DND-41 (cell line): ENCODE results near the gene DHDDS.

Source experiments
- ATAC-seq: fragments of 200-7000 bp; cut with Tn5 transposase; 3 replicates; pipeline ENCODE4 v1.9.1; 2021; ENCODE audit warnings: low read depth; ENCODE audit not compliant: insufficient read depth
- DNase-seq: peaks from one replicate; pipeline ENCODE4 v3.0.0-alpha.2; 2020
- H2AFZ ChIP-seq: 2 replicates; pipeline ENCODE4 v1.6.0; 2012; ENCODE audit warnings: low read depth, low read length
- H3K27ac ChIP-seq: 2 replicates; pipeline ENCODE4 v1.5.1; 2012; ENCODE audit warnings: low read length, inconsistent platforms
- H3K27me3 ChIP-seq: fragments of 200-600 bp; sonication (generic); 2 replicates; pipeline ENCODE4 v1.6.0; 2012; ENCODE audit warnings: low read length, mild to moderate bottlenecking, inconsistent platforms; ENCODE audit not compliant: insufficient read depth, poor library complexity
- H3K36me3 ChIP-seq: 2 replicates; pipeline ENCODE4 v1.5.1; 2012; ENCODE audit warnings: low read length, inconsistent platforms; ENCODE audit not compliant: insufficient read depth
- H3K4me1 ChIP-seq: 2 replicates; pipeline ENCODE4 v1.5.1; 2012; ENCODE audit warnings: mild to moderate bottlenecking, low read length; ENCODE audit not compliant: insufficient read depth
- H3K4me2 ChIP-seq: 2 replicates; pipeline ENCODE4 v1.6.0; 2012; ENCODE audit warnings: mild to moderate bottlenecking, moderate library complexity, low read length, inconsistent platforms; ENCODE audit not compliant: insufficient read depth
- H3K4me3 ChIP-seq, 2 experiments: fragments of 200-600 bp in 1 of 2; shearing (Covaris generic) in 1 of 2; 2 replicates each; pipeline ENCODE4 v1.5.1; 2012 to 2016; ENCODE audit warnings: inconsistent platforms in 2 of 2, low read length in 2 of 2, mild to moderate bottlenecking in 2 of 2, low read depth in 1 of 2, moderate library complexity in 1 of 2
- H3K79me2 ChIP-seq: 2 replicates; pipeline ENCODE4 v1.6.0; 2012; ENCODE audit warnings: low read length, inconsistent platforms; ENCODE audit not compliant: insufficient read depth
- H3K9ac ChIP-seq: 2 replicates; pipeline ENCODE4 v1.6.0; 2012; ENCODE audit warnings: low read depth, mild to moderate bottlenecking, inconsistent platforms, low read length, moderate library complexity
- H3K9me3 ChIP-seq: 2 replicates; pipeline ENCODE4 v1.5.1; 2012; ENCODE audit warnings: low read length, moderate library complexity, mild to moderate bottlenecking, inconsistent platforms; ENCODE audit not compliant: insufficient read depth, severe bottlenecking
- H4K20me1 ChIP-seq: 2 replicates; pipeline ENCODE4 v1.6.0; 2012; ENCODE audit warnings: low read length; ENCODE audit not compliant: insufficient read depth
- EZH2 ChIP-seq: IDR thresholded peaks from 3 replicates; pipeline ENCODE4 v1.6.1; 2012; ENCODE audit warnings: borderline replicate concordance, low read depth, mild to moderate bottlenecking, moderate library complexity, low read length, inconsistent platforms; ENCODE audit not compliant: severe bottlenecking
- TF ChIP-seq, protein P1 (sequence below): IDR thresholded peaks from 2 replicates; pipeline ENCODE4 v1.5.1; 2012; ENCODE audit warnings: borderline replicate concordance, low read length, moderate library complexity, mild to moderate bottlenecking; ENCODE audit not compliant: poor library complexity, severe bottlenecking; ENCODE audit errors: extremely low read depth

DHDDS gene

GRCh38 chr1:26388791-26389445, 43.2 kb upstream of the DHDDS start:
- Histone ChIP-seq H3K4me1 (peaks cover 13% of the 10 kb centered on the region), H3K79me2 (no peaks in the 10 kb centered on the region), H2AFZ (no peak overlapping the region), H3K4me3 (no peak overlapping the region), H4K20me1 (no peaks in the 10 kb centered on the region), H3K27ac (no peak overlapping the region), H3K27me3 (peaks cover 5% of the 10 kb centered on the region), H3K9ac (no peak overlapping the region), H3K36me3 (no peaks in the 10 kb centered on the region), H3K9me3 (no peaks in the 10 kb centered on the region), H3K4me2 (no peak overlapping the region)
- ATAC-seq (no peak), DNase-seq (no peak)
- TF ChIP-seq EZH2 = no peak
- TF ChIP-seq, protein P1, sequence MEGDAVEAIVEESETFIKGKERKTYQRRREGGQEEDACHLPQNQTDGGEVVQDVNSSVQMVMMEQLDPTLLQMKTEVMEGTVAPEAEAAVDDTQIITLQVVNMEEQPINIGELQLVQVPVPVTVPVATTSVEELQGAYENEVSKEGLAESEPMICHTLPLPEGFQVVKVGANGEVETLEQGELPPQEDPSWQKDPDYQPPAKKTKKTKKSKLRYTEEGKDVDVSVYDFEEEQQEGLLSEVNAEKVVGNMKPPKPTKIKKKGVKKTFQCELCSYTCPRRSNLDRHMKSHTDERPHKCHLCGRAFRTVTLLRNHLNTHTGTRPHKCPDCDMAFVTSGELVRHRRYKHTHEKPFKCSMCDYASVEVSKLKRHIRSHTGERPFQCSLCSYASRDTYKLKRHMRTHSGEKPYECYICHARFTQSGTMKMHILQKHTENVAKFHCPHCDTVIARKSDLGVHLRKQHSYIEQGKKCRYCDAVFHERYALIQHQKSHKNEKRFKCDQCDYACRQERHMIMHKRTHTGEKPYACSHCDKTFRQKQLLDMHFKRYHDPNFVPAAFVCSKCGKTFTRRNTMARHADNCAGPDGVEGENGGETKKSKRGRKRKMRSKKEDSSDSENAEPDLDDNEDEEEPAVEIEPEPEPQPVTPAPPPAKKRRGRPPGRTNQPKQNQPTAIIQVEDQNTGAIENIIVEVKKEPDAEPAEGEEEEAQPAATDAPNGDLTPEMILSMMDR = no peak

- Histone ChIP-seq H3K9me3 (no peaks in the 10 kb centered on the region), H2AFZ (no peak overlapping the region), H3K27me3 (peaks cover 5% of the 10 kb centered on the region), H3K27ac (no peak overlapping the region), H3K9ac (no peak overlapping the region), H3K4me2 (no peak overlapping the region), H3K79me2 (no peaks in the 10 kb centered on the region), H3K36me3 (no peaks in the 10 kb centered on the region), H3K4me1 (peaks cover 13% of the 10 kb centered on the region), H3K4me3 (no peak overlapping the region), H4K20me1 (no peaks in the 10 kb centered on the region)
- DNase-seq = no peak
- 0 out of 3 replicates have a peak, but pooled peaks have one; percentile 46 for ATAC-seq
- TF ChIP-seq EZH2 = no peak
- TF ChIP-seq, protein P1 = no peak
Measured at GRCh38 chr1:26389604-26390247, 42.4 kb upstream of the DHDDS start.

- Histone ChIP-seq H3K79me2 (no peaks in the 10 kb centered on the region), H4K20me1 (no peaks in the 10 kb centered on the region), H3K4me1 (no peaks in the 10 kb centered on the region), H3K36me3 (no peaks in the 10 kb centered on the region), H3K4me2 (no peak overlapping the region), H3K9me3 (no peaks in the 10 kb centered on the region), H2AFZ (no peak overlapping the region), H3K27me3 (no peaks in the 10 kb centered on the region), H3K27ac (no peak overlapping the region), H3K9ac (no peak overlapping the region), H3K4me3 (no peak overlapping the region)
- ATAC-seq (no peak), DNase-seq (no peak)
- TF ChIP-seq EZH2 = no peak
- TF ChIP-seq, protein P1 = peak; percentile 38
Measured at GRCh38 chr1:26391450-26391849, 40.7 kb upstream of the DHDDS start.
